Measurements from ENCODE around the gene IGF2BP1. TPM values are rescaled to one million over a fixed set of nuclear protein-coding genes. Genes with fewer than 3 reads are reported as not detected.

Gene IGF2BP1
- total and polyA plus RNA-seq, 2 of the 8 experiments (the other 6 are each of a cell fraction or from before 2014, with no cell fraction given) = 41.6 to 513 TPM

GRCh38 chr17:49069585-49070273 is 72.5 kb downstream of the IGF2BP1 start:
- no peak overlapping the region for H3K4me2 ChIP-seq (ENCODE audit: insufficient read depth in 1 of 2, low read depth in 2 of 2, low read length in 2 of 2)
- FAIRE-seq (no peak), DNase-seq (ENCODE audit: low read depth in 1 of 2, low spot score in 2 of 2) (no peak)
- no peak for TF ChIP-seq CHD1 (IDR thresholded peaks at IDR 0.05; ENCODE audit: low read depth, low read length)
- no peak for TF ChIP-seq SIX5 (IDR thresholded peaks at IDR 0.05; ENCODE audit: low read depth, low read length)
- TF ChIP-seq TEAD4 (IDR thresholded peaks at IDR 0.05; ENCODE audit: low read depth, low read length) = no peak
- TF ChIP-seq RFX5 (IDR thresholded peaks at IDR 0.05; ENCODE audit: borderline replicate concordance, low read depth, low read length) = no peak
- TF ChIP-seq KDM4A (IDR thresholded peaks at IDR 0.05; ENCODE audit: low read depth, low read length, severe bottlenecking) = no peak
- no peak for TF ChIP-seq CHD2 (IDR thresholded peaks at IDR 0.05; ENCODE audit: low read length)
- no peak for TF ChIP-seq ASH2L (IDR thresholded peaks at IDR 0.05; ENCODE audit: low read length)
- TF ChIP-seq CTCF (IDR thresholded peaks at IDR 0.05; ENCODE audit: control extremely low read depth in 1 of 3, insufficient read depth in 1 of 3, low read depth in 1 of 3, low read length in 3 of 3) = no peak
- TF ChIP-seq KDM1A (IDR thresholded peaks at IDR 0.05; ENCODE audit: borderline replicate concordance, low read length) = no peak
- no peak for TF ChIP-seq CBX8 (IDR thresholded peaks at IDR 0.05; ENCODE audit: borderline replicate concordance, low read depth, low read length)
- TF ChIP-seq BCL11A (IDR thresholded peaks at IDR 0.05; ENCODE audit: low read depth in 2 of 2, low read length in 2 of 2) = no peak
- no peak overlapping the region for H2BK5ac ChIP-seq (ENCODE audit: low read depth, low read length)
- H2BK120ac ChIP-seq (replicated peaks; ENCODE audit: low read depth, low read length) = no peak overlapping the region
- no peak overlapping the region for H3K14ac ChIP-seq (ENCODE audit: insufficient read length)
- H3K4me1 ChIP-seq (replicated peaks in 1 of 4; ENCODE audit: control insufficient read depth in 3 of 4, insufficient read depth in 4 of 4, low read length in 3 of 4) = peaks cover 0 to 7% (median 0%) of the 10 kb centered on the region in 4 experiments; a peak in 2 of 7 replicates
- no peak overlapping the region for H3K18ac ChIP-seq (ENCODE audit: extremely low read depth, low read length)
- H3K9me3 ChIP-seq (ENCODE audit: insufficient read depth in 2 of 2, low read depth in 1 of 2, low read length in 1 of 2) = no peaks in the 10 kb centered on the region; a peak in 1 of 4 replicates
- no peak overlapping the region for H2BK20ac ChIP-seq (ENCODE audit: low read length)
- H2AK5ac ChIP-seq (ENCODE audit: low read depth, low read length) = no peak overlapping the region
- no peaks in the 10 kb centered on the region for H3K36me3 ChIP-seq (ENCODE audit: control insufficient read depth in 2 of 4, insufficient read depth in 4 of 4, low read length in 3 of 4)
- H3K56ac ChIP-seq (replicated peaks; ENCODE audit: insufficient read length, low read depth, low read length) = no peak overlapping the region
- no peaks in the 10 kb centered on the region for H3K23me2 ChIP-seq (ENCODE audit: low read depth, low read length)
- H2AFZ ChIP-seq (ENCODE audit: low read length) = no peak overlapping the region
- CTCF ChIA-PET (ENCODE audit: partially characterized antibody) = interaction anchor here (0.6 to 1.5 kb wide), 6 partner anchors 110 to 363 kb away, joined by 3 to 5 read pairs (median 4); no protein-coding TSS in a partner anchor
- H3K79me2 ChIP-seq (ENCODE audit: control insufficient read depth in 1 of 2, insufficient read depth in 2 of 2, low read length in 2 of 2) = no peaks in the 10 kb centered on the region
- no peaks in the 10 kb centered on the region for H3K27me3 ChIP-seq (replicated peaks in 1 of 4; ENCODE audit: control insufficient read depth in 3 of 4, extremely low read depth in 1 of 4, insufficient read depth in 3 of 4, low read length in 3 of 4)
- H3K4me3 ChIP-seq (ENCODE audit: extremely low read depth in 1 of 4, insufficient read depth in 2 of 4, low read depth in 3 of 4, low read length in 4 of 4) = no peak overlapping the region
- no peak overlapping the region for H4K8ac ChIP-seq (ENCODE audit: extremely low read depth, insufficient read depth, low read length)
- H3K27ac ChIP-seq (ENCODE audit: low read depth, low read length) = no peak overlapping the region
- no peak overlapping the region for H4K91ac ChIP-seq (replicated peaks; ENCODE audit: insufficient read length, low read length)
- no peak overlapping the region for H2BK15ac ChIP-seq (ENCODE audit: low read length)
- H3K4ac ChIP-seq (replicated peaks; ENCODE audit: insufficient read length, low read depth, low read length) = no peak overlapping the region
- WGBS, 2 experiments (ENCODE audit: extremely low coverage in 1 of 2, insufficient coverage in 1 of 2, insufficient read length in 1 of 2, insufficient replicate concordance in 2 of 2, low coverage in 1 of 2, low lambda C conversion rate in 2 of 2, missing lambda C conversion rate in 1 of 2) = 93% methylated on average over 2 of the region's 2 CpGs; no CpG with 5 or more reads in 1 of the 2 experiments
- no peaks in the 10 kb centered on the region for H3K79me1 ChIP-seq (ENCODE audit: low read depth, low read length)
- POLR2A ChIA-PET (ENCODE audit: partially characterized antibody) = interaction anchor here (0.7 to 3.1 kb wide), 4 partner anchors 11 to 1054 kb away, joined by 3 to 16 read pairs (median 6); no protein-coding TSS in a partner anchor
- no peak overlapping the region for H2BK12ac ChIP-seq (ENCODE audit: low read depth, low read length)
- no peak overlapping the region for H3K23ac ChIP-seq (ENCODE audit: insufficient read length)
- H4K20me1 ChIP-seq (replicated peaks in 1 of 2; ENCODE audit: control insufficient read depth in 1 of 2, insufficient read depth in 2 of 2, low read length in 2 of 2) = no peaks in the 10 kb centered on the region
- H4K5ac ChIP-seq (ENCODE audit: insufficient read length, low read depth, low read length) = no peak overlapping the region
- no peak overlapping the region for H3K9ac ChIP-seq (replicated peaks in 1 of 4; ENCODE audit: extremely low read depth in 1 of 4, low read depth in 3 of 4, low read length in 3 of 4)
